Measurements from ENCODE around the gene SIL1. TPM values are rescaled to one million over a fixed set of nuclear protein-coding genes. Genes with fewer than 3 reads are reported as not detected.

SIL1 gene
- total and polyA plus RNA-seq, 9 of the 15 experiments (the other 6 are each of a cell fraction or from before 2014, with no cell fraction given), result 1.3 to 30.5 (median 18.1) TPM

- peak in 2 of 3 experiments; percentile 21 to 28; a peak in 2 of 6 replicates for TF ChIP-seq CTCF (IDR thresholded peaks at IDR 0.05 in 2 of 3, conservative IDR thresholded peaks at IDR 0.05 in 1 of 3; ENCODE audit: insufficient read depth in 2 of 3, low read depth in 1 of 3, low read length in 3 of 3)
These were observed 265.9 kb downstream of the SIL1 start (continued) for GRCh38 chr5:138932171-138932810.

- in situ Hi-C loops (cut with MboI) (no loop called here), intact Hi-C loops (cut with micrococcal nuclease) (loop anchor here (10.0 kb wide), 1 partner anchor 286 kb away; no protein-coding TSS in a partner anchor)
- no TSS peak for BruUV-seq (replicated peaks)
- FAIRE-seq, result no peak
- Histone ChIP-seq H3K9me1 (ENCODE audit: control insufficient read depth, insufficient read depth, low read length) (no peaks in the 10 kb centered on the region), H4K20me1 (replicated peaks; ENCODE audit: control insufficient read depth, insufficient read depth, low read length) (peaks cover 9% of the 10 kb centered on the region; the same call in 1 of the 2 replicates), H3K9ac (ENCODE audit: insufficient read depth in 1 of 2, low read depth in 2 of 2, low read length in 2 of 2) (no peak overlapping the region), H3K27ac (ENCODE audit: extremely low read depth, low read depth, low read length) (no peak overlapping the region), H2AFZ (ENCODE audit: low read depth, low read length) (no peak overlapping the region), H3K79me2 (ENCODE audit: control insufficient read depth, insufficient read depth, low read length) (no peaks in the 10 kb centered on the region), H3K9me3 (replicated peaks; ENCODE audit: control insufficient read depth, insufficient read depth, low read depth, low read length) (no peaks in the 10 kb centered on the region), H3K4me1 (replicated peaks in 1 of 2; ENCODE audit: control insufficient read depth in 2 of 2, insufficient read depth in 2 of 2, low read length in 2 of 2) (no peaks in the 10 kb centered on the region; a peak in 1 of 5 replicates), H3K4me3 (no peak overlapping the region), H3K27me3 (ENCODE audit: control insufficient read depth in 2 of 2, insufficient read depth in 2 of 2, low read length in 2 of 2) (no peaks in the 10 kb centered on the region), H3K4me2 (ENCODE audit: insufficient read depth, low read length) (no peak overlapping the region), H3K36me3 (ENCODE audit: control insufficient read depth, insufficient read depth, low read length) (peaks cover 84% of the 10 kb centered on the region)
- no peak for DNase-seq (ENCODE audit: extremely low read depth in 1 of 4, low spot score in 3 of 4)
- WGBS (ENCODE audit: insufficient coverage, low coverage, missing lambda C conversion rate), result 84% methylated on average over 10 of the region's 10 CpGs
- TF ChIP-seq GABPB2 (CRISPR knock-in tag; conservative IDR thresholded peaks at IDR 0.05) (no peak), ZNF133 (CRISPR knock-in tag; IDR thresholded peaks at IDR 0.05) (no peak), CREB3L1 (IDR thresholded peaks at IDR 0.05; ENCODE audit: borderline replicate concordance, low read depth) (no peak), ZNF57 (CRISPR knock-in tag; IDR thresholded peaks at IDR 0.05) (no peak), JUNB (CRISPR knock-in tag; conservative IDR thresholded peaks at IDR 0.05) (no peak), ELF1 (tag; IDR thresholded peaks at IDR 0.05) (no peak), CSDE1 (IDR thresholded peaks at IDR 0.05) (no peak), POLR3A (IDR thresholded peaks at IDR 0.05; ENCODE audit: borderline replicate concordance, extremely low read depth, insufficient read depth, insufficient read length) (no peak), FUS (optimal IDR thresholded peaks at IDR 0.05; ENCODE audit: low read depth, low read length) (no peak), LEF1 (IDR thresholded peaks at IDR 0.05) (no peak)
- ChIA-PET POLR2A (interaction anchor here (0.7 to 1.1 kb wide), 2 partner anchors 13 to 97 kb away, joined by 3 read pairs; no protein-coding TSS in a partner anchor), CTCF (ENCODE audit: low intra/inter-chr PET ratio) (no interaction called here)
- ATAC-seq, result no peak
These were observed 267.6 kb downstream of the SIL1 start for GRCh38 chr5:138930371-138931097.
